ENCODE measurements around the gene RNF225.
"Not testable (repeated sequence)": the region's sequence is repeated elsewhere in the genome, so short reads cannot be mapped to it uniquely, and the experiment has no call there.

The RNF225 gene

DNA sequence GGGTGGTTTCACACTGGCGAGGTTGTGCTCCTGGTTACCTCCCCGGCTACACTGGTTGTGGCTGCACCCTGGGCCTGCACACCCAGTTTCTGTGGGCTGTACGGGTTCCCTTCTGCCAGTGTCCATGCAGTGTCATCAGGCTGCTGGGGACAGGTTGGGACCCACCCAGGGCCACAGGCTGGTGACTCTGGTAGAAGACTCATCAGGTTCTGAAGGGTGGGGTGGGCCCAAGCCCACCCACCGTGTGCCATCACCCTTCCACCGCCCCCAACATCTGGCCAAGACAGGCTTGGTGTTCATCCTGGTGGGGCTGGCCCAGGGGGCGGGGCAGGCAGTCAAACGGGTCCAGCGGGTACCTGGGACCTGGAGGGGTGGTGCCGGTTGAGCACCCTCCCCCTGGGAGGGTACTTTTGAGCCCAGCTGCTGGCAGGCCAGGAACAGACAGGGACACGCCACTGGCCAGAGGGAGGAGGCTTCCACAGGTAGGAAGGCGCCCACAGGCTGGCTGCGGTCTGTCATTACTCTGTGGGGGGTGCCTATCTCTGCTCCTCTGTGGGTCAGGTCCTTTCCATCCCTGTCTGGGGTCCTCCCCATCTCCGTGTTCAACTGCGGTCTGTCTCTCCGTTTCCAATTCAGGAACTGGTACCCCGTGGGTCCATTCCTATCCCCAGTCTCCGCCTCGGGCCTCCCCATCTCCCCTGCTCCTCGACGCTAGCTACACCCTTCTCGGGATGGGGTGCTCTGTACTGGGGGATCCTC, at the start of gene RNF225:
Gene RNF225, plus strand, starts transcription at position 437 of the 759 bp plus-strand sequence. CDS start 434 bp downstream, outside the sequence.
- DNase-seq, result peak; percentile 35

DNA sequence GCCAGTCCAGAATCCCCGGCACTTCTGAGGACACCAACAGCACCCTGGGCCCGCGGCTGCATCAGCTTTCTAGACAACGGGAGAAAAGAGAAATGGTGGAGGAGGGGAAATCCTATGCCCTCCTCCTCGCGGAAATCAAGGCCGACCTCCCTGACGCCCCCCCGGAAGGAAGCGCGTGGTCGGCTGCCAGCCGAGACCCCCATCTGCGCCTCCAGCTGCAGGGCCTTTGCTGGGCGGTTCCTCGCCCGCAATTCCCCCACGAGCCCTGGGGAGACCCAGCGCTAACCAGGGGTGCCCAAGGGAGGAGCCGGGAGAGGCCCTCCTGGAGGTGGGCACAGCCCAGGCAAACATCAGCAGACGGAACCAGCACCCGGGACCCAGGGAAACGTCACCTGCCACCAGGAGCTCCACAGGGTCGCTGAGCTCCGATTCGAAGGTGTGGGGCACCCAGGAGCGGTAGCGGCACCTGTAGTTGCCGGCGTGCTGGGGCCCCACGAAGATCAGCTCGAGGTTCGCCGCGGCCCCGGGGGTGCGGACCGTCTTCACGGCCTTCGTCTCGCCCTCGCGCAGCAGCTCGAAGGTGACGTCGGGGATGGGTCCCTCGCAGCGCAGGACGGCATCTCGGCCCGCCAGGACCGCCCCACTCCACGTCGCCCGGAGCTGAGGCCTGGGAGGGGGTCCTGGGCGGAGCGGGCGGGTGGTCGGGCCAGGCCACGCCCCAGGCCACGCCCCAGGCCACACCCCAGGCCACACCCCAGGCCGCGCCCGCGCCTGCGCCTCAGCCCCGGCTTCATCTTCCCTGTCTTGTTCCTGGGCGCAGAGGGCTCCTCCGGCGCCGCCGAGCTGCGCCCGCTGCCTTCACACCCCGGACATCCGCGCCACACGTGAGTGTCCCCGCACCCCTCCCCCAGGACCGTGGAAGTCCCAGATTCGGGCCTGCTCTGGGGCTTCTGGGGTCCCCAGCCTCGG, 48.2 kb upstream of the RNF225 start:
- DNase-seq, result peak; percentile 65

DNA sequence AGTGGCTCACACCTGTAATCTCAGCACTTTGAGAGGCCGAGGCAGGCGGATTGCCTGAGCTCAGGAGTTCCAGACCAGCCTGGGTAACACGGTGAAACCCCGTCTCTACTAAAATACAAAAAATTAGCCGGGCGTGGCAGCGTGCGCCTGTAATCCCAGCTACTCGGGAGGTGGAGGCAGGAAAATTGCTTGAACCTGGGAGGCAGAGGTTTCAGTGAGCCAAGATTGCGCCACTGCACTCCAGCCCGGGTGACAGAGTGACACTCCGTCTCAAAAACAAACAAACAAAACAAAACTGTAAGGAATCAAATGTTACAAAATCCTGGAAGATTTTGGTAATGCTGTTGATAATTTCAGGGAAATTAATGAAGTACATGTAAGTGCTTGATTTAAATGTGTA, 47.4 kb upstream of the RNF225 start:
- DNase-seq, result not testable (repeated sequence)

DNA sequence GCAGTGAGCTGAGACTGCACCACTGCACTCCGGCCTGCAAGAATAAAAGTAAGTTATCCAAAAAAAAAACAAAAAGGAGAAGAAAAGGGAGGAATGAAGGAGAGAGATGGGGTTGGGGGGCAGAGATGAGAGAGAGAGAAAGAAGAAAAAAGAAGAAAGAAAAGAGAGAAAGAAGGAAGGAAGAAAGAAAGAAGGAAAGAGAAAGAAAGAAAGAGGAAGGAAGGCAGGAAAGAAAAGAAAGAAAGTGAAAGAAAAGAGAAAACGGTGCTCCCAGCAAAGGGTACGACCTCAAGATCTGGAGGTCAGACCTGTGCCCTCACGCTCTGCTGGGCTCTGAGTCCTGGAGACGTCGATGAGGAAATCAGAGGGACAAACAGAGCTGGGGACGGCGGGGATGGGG, 45.9 kb upstream of the RNF225 start:
- no peak for DNase-seq

DNA sequence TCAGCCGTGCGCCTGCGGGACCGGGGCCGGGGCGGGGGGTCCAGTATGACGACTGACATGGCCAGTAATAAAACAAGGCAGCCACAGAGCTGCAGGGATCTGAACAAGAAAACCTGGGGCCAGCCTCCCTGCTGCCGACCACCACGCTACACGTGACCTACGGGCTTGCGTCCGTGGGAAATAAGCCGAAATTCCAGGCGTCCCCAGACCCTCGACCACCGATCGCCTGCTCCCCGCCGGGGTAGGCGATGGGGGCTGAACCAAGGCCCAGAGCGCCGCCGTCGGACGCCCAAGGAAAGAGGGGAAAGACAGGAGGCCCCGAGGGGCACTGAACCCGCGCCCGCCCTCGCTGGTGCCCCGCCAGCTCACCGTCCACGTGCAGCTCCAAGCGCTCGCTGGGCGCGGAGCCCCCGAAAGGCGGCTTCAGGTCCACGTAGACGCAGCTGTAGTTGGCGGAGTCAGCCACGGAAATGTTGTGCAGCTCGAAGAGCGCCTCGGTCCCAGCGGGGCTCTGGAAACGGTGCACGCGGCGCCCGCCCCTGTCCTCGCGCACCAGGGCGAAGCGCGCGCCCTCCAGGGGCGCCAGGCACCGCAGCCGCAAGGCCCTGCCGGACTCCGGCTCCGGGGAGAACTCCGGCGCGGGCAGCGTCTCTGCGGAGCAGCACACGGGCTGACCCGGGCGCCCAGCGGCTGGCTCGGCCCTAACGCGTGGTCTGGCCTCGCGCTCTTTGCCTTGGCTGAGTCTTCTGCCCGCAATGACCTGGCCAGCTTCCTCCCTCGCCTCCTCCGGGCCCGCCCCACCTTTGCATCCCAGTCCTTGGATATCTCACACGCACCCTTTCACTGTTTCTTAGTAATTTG, 45.2 kb upstream of the RNF225 start:
- DNase-seq, result no peak

DNA sequence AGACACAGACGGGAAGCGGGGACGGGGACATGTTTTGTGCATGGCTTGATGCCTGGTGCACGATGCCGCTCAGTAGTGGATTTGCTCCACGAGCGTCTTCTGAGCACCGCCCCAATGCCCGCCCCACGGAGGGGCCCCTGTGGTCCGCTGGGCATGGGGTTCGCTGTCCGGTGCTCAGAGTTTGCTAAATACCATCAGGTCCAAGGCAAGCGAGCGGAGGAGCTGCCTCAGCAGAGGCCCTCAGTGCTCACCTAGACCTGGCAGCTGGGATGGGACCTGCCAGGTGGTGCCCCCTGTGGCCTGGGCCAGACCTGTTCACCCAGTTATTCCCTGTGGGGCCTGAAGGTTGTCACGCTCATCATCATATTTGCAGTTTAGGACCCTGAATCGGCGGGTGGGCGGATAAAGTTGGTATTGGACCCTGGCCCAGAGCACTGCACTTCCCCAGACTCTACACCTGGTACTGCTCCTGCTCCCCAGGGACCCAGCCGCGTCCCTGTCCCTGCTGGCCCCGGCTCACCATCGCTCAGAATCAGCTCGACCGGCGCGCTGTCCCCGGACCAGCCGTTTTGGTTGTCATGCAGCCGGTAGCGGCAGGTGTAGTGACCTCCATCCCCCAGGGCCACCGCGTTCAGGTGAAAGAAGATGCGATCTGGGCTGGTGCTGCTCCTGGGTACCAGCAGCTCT, 44.4 kb upstream of the RNF225 start:
- no peak for DNase-seq

DNA sequence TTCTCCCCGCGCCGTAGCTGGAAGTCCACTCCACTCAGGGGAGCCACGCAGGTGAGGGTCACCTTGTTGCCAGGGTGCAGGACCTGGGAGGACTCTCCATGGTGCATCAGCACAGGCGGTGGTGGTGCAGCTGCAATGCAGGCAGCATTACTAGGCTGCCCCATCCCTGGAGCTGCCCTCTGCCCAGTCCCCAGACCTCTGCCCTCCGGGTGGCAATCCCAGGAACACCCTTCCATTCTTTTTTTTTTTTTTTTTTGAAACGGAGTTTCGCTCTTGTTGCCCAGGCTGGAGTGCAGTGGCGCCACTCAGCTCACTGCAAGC, 43.9 kb upstream of the RNF225 start:
- no peak for DNase-seq

DNA sequence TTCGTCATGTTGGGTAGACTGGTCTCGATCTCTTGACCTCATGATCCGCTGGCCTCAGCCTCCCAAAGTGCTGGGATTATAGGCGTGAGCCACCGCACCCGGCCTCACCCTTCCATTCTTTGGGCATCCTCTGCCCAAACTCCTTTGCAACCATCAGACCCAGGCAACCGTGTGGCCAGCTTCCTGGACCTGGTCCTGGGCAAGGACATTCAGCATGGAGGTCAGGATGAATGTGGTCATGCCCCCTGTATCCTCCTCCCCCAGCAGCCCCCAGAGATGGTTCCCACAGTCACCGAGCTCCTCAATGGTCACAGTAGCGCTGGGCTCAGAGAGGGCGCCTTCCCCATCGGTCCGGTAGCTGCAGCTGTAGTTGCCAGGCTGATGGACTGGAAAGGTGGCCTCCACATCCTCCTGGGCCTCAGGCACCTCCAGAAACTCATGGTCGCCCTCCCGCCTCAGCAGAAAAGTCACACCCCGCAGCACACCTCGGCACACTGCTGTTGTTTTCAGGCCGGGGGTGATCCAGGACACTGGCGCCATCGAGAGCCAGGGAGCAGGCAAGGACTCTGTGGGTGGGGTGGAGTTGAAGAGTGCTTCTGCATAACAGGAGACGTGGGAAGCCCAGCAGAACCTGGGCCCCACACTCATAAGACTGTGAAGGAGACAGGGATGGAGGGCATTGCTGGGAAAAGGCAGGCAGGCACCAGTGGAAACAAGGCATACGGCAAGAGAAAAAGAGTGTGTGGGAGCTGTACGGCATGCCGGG, 43.3 kb upstream of the RNF225 start:
- DNase-seq, result no peak

DNA sequence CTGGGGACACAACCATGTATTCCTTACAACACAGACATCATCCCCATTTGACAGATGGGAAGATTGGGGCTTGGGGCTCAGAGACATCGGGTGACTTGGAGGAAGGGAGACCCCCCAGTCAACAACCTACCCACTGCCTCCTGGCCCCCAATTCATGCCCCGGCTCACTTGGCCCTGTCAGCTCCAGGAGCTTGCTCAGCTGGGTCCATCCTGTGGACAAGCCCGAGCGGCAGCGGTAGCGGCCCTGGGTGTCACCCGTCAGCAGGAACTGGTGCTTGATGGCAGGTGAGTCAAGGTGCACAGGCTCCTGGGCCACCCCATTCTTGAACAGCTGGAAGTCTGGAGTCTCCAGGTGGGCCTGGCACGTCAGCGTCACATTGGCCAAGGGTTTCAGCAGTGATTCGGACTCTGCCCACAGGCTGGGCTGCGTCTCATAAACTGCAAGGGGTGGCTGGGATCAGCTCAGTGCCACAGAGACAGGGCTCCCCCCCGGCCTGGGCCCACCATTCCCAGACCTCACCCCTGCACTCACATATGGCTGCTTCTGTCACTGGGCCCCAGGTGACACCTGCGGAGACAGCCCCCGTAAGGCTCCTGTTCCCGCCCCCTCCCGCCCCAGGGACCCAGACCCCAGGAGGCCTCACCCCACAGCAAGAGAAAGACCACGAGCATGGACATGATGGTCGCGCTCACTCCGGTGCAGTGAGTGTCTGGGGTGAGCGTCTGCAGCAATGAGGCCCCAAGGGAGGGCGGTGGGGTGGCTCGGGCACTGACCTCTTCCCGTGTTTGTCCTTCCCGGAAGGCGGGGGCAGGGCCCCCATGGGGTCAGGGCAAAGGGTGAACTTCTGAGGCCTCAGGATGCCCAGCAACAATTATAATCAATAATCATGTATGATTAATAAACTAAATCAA, 42.4 kb upstream of the RNF225 start, which contains the start of gene A1BG:
Gene A1BG, minus strand, starts transcription at position 733 of the 912 bp plus-strand sequence. Its CDS starts 55 bp downstream, at position 678.
- no peak for DNase-seq

DNA sequence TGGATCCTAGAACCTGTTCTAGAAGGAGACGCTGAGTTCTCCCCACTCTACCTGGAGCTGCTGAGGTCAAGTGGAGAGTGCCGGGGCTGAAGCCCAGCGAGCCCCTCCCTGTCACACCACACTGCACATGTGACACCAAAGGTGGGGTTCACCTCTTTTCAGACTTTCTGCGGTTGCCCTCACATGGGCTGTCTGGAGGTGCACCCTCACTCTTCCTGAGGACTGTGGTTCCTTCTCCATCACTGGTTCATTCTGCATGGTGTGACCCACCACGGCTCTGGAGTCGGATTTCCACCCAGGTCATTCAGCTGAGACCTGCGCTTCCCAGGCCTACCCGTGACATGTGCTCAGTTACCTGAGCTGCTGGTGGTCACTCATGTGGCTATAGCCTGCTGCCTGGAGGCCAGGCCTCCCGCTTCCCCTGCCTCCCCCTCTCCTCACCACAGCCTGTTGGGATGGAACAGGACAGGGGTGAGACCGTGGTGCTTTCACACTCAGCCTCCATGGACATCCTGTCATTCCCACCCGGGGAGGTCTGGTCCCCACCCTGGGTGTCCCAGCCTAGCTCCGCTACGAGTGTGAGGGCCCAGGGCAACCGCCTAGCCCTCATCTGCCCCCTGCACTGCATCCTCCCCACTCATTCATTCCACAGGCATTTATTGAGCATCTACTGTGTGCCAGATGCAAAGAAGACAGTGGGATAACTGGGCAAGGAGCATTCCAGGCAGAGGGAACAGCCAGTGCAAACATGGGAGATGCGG, 41.6 kb upstream of the RNF225 start:
- no peak for DNase-seq

DNA sequence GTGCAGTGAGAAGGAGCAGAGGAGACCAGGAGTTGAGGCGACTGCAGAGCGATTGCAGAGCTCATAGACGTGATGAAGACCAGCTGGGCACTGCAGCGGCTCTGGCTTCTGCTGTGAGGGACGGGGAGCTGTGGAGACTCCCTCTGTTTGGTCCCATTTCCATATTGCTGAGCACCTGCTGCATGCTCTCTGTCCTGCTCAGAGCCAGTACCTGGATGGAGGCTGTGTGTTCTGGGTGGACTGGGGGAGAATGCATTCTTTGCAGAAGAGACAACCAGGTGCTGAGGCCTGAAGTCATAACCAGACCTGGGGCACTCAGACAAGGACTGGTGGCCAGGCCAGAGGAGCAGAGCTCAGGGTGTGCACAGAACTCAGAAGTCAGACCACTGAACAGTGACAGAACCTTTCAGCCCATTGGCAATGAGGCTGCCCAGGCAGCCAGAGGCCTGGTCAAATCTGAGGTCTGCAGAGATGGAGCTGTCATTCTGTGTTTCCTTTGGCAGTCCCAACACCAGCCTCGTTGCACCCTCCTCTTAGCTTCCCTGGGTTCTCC, 40.9 kb upstream of the RNF225 start:
- no peak for DNase-seq

DNA sequence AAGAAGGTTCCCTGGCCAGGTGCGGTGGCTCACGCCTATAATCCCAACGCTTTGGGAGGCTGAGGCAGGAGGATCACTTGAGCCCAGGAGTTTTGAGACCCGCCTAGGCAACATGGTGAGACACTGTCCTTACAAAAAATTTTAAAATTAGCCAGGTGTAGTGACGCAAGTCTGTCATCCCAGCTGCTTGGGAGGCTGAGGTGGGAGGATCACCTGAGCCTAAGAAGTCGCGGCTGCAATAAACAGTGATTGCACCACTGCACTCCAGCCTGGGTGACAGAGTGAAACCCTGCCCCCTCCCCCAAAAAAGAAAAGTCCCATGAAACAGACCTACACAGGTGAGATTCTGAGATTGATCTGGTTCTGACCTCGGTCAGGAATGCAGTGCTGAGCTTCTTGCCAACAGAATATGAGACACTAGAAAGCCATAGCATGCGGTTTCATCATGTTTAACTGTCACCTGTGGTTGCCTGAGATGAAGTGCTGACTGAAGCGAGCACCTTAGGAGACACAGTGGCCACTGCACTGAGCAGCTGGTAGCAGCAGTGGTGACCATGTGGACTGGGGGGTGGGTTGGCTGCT, 40.1 kb upstream of the RNF225 start:
- DNase-seq, result no peak

DNA sequence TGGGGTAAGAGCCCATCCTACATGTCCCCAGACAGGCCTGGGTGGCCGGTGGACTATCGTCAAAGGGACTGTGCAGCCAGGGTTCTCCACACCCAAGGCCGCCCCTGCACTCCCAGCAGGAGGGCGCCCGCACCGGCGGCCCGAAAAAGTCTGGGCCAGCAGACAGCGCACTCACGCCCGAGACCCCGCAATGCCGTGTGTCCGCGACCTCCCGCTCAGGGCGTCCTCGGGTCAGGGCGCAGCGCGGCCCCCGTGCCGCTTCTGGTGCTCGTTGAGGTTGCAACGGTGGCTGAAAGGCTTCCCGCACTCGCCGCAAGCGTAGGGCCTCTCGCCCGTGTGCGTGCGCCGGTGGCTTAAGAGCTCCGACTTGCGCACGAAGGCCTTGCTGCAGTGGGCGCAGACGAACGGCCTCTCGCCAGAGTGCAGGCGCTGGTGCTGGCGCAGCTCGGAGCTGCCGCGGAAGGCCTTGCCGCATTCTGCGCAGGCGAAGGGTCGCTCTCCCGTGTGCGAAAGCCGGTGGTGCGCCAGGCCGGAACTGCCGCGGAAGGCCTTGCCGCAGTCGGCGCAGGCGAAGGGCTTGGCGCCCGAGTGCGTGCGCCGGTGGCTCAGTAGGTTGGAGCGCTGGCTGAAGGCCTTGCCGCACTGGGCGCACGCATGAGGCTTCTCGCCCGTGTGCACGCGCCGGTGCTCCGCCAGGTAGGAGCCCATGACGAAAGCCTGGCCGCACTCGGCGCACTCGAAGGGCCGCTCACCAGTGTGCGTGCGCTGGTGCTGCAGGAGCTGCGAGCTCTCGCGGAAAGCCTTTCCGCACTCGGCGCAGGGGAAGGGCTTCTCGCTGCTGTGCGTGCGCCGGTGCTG, 39.3 kb upstream of the RNF225 start:
- peak; percentile 33 for DNase-seq

DNA sequence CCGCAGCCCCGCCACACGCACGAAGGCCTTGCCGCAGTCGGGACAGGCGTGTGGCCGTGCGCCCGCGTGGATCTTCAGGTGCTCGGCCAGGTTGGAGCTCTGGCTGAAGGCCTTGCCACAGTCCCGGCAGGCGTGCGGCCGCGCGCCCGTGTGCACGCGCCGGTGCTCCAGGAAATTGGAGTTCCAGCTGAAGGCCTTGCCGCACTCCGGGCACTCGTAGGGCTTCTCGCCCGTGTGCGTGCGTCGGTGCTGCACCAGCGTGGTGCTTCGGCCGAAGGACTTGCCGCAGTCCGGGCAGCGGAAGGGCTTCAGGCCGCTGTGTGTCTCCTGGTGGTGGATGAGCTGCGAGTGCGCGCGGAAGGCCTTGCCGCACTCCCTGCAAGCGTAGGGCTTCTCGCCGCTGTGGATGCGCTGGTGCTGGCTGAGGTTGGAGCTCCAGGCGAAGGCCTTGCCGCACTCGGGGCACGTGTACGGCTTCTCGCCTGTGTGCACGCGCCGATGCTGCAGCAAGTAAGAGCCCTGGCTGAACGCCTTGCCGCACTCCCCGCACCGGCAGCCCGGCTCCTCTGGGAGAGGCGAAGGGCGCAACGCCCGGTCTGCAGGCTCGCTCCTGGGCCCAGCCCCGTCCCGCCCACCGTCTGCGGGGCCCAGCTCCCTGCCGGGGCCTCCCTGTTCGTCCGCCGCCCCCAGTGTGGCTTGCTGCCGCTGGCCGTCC, 38.5 kb upstream of the RNF225 start:
- no peak for DNase-seq

DNA sequence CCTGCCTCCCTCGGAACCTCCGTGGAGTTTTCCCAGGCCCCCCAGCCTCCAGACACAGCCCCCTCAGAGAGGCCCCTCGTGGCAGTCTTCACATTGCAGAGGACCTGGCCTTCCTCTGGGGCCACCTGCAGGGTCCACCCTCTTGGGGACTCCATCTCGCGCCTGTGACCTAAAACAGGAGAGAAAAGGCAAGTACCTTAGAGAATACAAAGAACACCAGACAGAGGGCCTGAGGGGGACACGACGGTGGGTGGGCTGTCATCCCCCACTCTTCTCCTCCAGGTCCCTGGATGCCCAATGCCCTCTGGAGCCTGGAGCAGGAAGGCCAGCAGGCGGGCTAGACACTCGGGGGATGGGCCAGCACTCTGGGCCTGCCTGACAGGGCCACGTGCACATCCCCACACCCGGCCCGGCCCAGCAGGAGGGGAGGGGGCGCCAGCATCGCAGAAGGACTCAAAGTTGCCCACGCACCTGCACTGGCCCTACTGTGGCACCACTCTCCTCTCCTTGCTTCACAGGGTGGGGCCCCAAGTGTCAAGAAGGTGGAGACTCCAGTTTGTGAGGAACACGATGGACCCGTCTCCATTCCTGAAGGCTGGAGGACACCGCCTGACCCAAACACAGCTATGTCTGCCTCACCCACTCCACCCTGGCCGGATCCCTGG, 37.8 kb upstream of the RNF225 start:
- DNase-seq, result no peak

DNA sequence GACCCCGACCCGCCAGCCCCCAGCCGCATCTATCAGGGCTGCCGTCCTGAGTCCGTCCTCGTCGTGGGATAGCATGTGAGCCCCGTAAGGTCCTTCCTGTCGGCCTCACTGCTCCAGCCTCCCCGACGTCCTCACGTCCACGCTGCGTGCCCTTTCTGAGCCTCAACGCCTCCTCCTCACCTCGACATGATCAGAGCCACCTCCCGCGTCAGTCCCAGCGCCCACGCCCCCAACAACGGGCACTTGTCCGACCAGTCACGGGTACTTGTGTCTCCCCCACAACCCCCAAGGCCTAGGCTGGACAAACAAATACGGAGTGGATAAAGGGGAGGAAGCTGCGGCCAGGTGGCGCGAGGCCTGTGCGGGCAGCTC, 33.6 kb upstream of the RNF225 start:
- DNase-seq, result peak; percentile 51

Data from stimulated activated CD4-positive, alpha-beta T cell treated with anti-CD3 and anti-CD28 coated beads, Interleukin-12 subunit alpha, Interleukin-12 subunit beta, amount 100 ng/mL, for 4 hours (primary cell).